ENCODE data around the gene GPR158.
"Not testable (repeated sequence)": the region's sequence is repeated elsewhere in the genome, so short reads cannot be mapped to it uniquely, and the experiment has no call there.

The GPR158 gene

GRCh38 chr10:25174461-25175230 lies at the start of gene GPR158:
GPR158 (plus strand) TSS chr10:25175001; CDS start chr10:25175421, 420 bp downstream.
- DNase-seq: peak; percentile 31

GRCh38 chr10:25125201-25125611 lies 49.6 kb upstream of the GPR158 start:
- DNase-seq: no peak

- DNase-seq: no peak
Measured at GRCh38 chr10:25129592-25129991, 45.2 kb upstream of the GPR158 start.

- no peak for DNase-seq
Measured at GRCh38 chr10:25130906-25131305, 43.9 kb upstream of the GPR158 start.

- DNase-seq: no peak
Measured at GRCh38 chr10:25142116-25142864, 32.5 kb upstream of the GPR158 start.

GRCh38 chr10:25157650-25158049 lies 17.2 kb upstream of the GPR158 start:
- DNase-seq: no peak

- DNase-seq: no peak
Measured at GRCh38 chr10:25159591-25159990, 15.2 kb upstream of the GPR158 start.

- no peak for DNase-seq
Measured at GRCh38 chr10:25162391-25162790, 12.4 kb upstream of the GPR158 start.

- DNase-seq: not testable (repeated sequence)
Measured at GRCh38 chr10:25163464-25163863, 11.3 kb upstream of the GPR158 start.

GRCh38 chr10:25169740-25170139 lies 5.1 kb upstream of the GPR158 start:
- DNase-seq: no peak

GRCh38 chr10:25170627-25171026 lies 4.2 kb upstream of the GPR158 start:
- no peak for DNase-seq

- DNase-seq: no peak
Measured at GRCh38 chr10:25175527-25176420, 973 bp downstream of the GPR158 start.

- DNase-seq: no peak
Measured at GRCh38 chr10:25176421-25176968, 1.7 kb downstream of the GPR158 start.

GRCh38 chr10:25177093-25177753 lies 2.4 kb downstream of the GPR158 start:
- no peak for DNase-seq

GRCh38 chr10:25177754-25178135 lies 2.9 kb downstream of the GPR158 start:
- DNase-seq: no peak

- DNase-seq: no peak
Measured at GRCh38 chr10:25178411-25178810, 3.6 kb downstream of the GPR158 start.

GRCh38 chr10:25180801-25181200 lies 6.0 kb downstream of the GPR158 start:
- DNase-seq: no peak

- no peak for DNase-seq
Measured at GRCh38 chr10:25182636-25183035, 7.8 kb downstream of the GPR158 start.

- no peak for DNase-seq
Measured at GRCh38 chr10:25191162-25191895, 16.5 kb downstream of the GPR158 start.

GRCh38 chr10:25198151-25198550 lies 23.4 kb downstream of the GPR158 start:
- DNase-seq: no peak

- no peak for DNase-seq
Measured at GRCh38 chr10:25206693-25207414, 32.1 kb downstream of the GPR158 start.

Data from CD4-positive, alpha-beta T cell treated with Interleukin-17A for 1 hour (primary cell).